Endothelial cell (in vitro differentiated cells): ENCODE measurements around the gene SP140L. TPM values are rescaled to one million over a fixed set of nuclear protein-coding genes. Genes with fewer than 3 reads are reported as not detected.
"Not testable (repeated sequence)": the region's sequence is repeated elsewhere in the genome, so short reads cannot be mapped to it uniquely, and the experiment has no call there.

Experiments used
- DNase-seq: peaks from one replicate; pipeline ENCODE4 v3.0.0; 2021; ENCODE audit warnings: low spot score
- H3K27ac Mint-ChIP-seq: one replicate; pipeline ENCODE4 v1.8.0; 2021; ENCODE audit warnings: mixed read lengths, inconsistent platforms; ENCODE audit not compliant: unreplicated experiment
- H3K27me3 Mint-ChIP-seq: one replicate; pipeline ENCODE4 v1.8.0; 2021; ENCODE audit warnings: mild to moderate bottlenecking, moderate library complexity, mixed read lengths, inconsistent platforms; ENCODE audit not compliant: unreplicated experiment
- H3K36me3 Mint-ChIP-seq: one replicate; pipeline ENCODE4 v1.8.0; 2021; ENCODE audit warnings: mild to moderate bottlenecking, low read depth, mixed read lengths, inconsistent platforms; ENCODE audit not compliant: unreplicated experiment
- H3K4me1 Mint-ChIP-seq: one replicate; pipeline ENCODE4 v1.8.0; 2021; ENCODE audit warnings: mild to moderate bottlenecking, mixed read lengths, inconsistent platforms; ENCODE audit not compliant: unreplicated experiment
- H3K4me3 Mint-ChIP-seq: one replicate; pipeline ENCODE4 v1.8.0; 2021; ENCODE audit warnings: mild to moderate bottlenecking, mixed read lengths, inconsistent platforms; ENCODE audit not compliant: unreplicated experiment
- H3K9me3 Mint-ChIP-seq: one replicate; pipeline ENCODE4 v1.8.0; 2021; ENCODE audit warnings: mixed read lengths, inconsistent platforms; ENCODE audit not compliant: unreplicated experiment
- CTCF ChIP-seq: fragments of 200-600 bp; sonication (generic); IDR thresholded peaks from one replicate; pipeline ENCODE4 v1.5.0; 2021; ENCODE audit warnings: antibody characterized with exemption; ENCODE audit not compliant: unreplicated experiment
- total RNA-seq: library from RNA; stranded (reverse); fragmentation: NEBNext Ultra II Directional; extraction: Animal tissue kit (Norgen Biotek cat#: 25700); gene quantifications from one replicate; pipeline ENCODE4 v1.2.1, GENCODE V29; 2021; ENCODE audit not compliant: unreplicated experiment

SP140L gene
- total RNA-seq, 1 donor from 2014 or later, result 1.1 TPM

- peak; percentile 11 for DNase-seq
- peaks cover 2% of the 10 kb centered on the region for H3K27me3 Mint-ChIP-seq
Measured at GRCh38 chr2:230383453-230383852, 56.5 kb downstream of the SP140L start.

GRCh38 chr2:230384986-230385385, 58.0 kb downstream of the SP140L start:
- no peak overlapping the region for H3K27ac Mint-ChIP-seq
- H3K27me3 Mint-ChIP-seq, result no peaks in the 10 kb centered on the region
- no peaks in the 10 kb centered on the region for H3K9me3 Mint-ChIP-seq
- peaks cover 10% of the 10 kb centered on the region for H3K4me1 Mint-ChIP-seq
- H3K36me3 Mint-ChIP-seq, result no peaks in the 10 kb centered on the region
- no peak for TF ChIP-seq CTCF
- no peak for DNase-seq
- no peak overlapping the region for H3K4me3 Mint-ChIP-seq

More at GRCh38 chr2:230383453-230383852, 56.5 kb downstream of the SP140L start:
- no peak for TF ChIP-seq CTCF
- no peak overlapping the region for H3K4me3 Mint-ChIP-seq
- no peaks in the 10 kb centered on the region for H3K36me3 Mint-ChIP-seq
- H3K4me1 Mint-ChIP-seq, result peaks cover 10% of the 10 kb centered on the region
- H3K9me3 Mint-ChIP-seq, result no peaks in the 10 kb centered on the region
- no peak overlapping the region for H3K27ac Mint-ChIP-seq

GRCh38 chr2:230394301-230394700, 67.3 kb downstream of the SP140L start:
- no peaks in the 10 kb centered on the region for H3K4me1 Mint-ChIP-seq
- DNase-seq, result no peak
- TF ChIP-seq CTCF, result no peak
- H3K27ac Mint-ChIP-seq, result no peak overlapping the region
- H3K4me3 Mint-ChIP-seq, result no peak overlapping the region
- no peaks in the 10 kb centered on the region for H3K9me3 Mint-ChIP-seq
- H3K36me3 Mint-ChIP-seq, result no peaks in the 10 kb centered on the region
- H3K27me3 Mint-ChIP-seq, result peaks cover 1% of the 10 kb centered on the region

- H3K27me3 Mint-ChIP-seq, H3K36me3 Mint-ChIP-seq: not testable (repeated sequence)
Measured at GRCh38 chr2:230398698-230399097, 71.7 kb downstream of the SP140L start.

GRCh38 chr2:230400041-230400440, 73.0 kb downstream of the SP140L start:
- Mint-ChIP-seq H3K27me3 (peaks cover 1% of the 10 kb centered on the region), H3K4me1 (no peaks in the 10 kb centered on the region)
- no peak for DNase-seq

More at GRCh38 chr2:230398698-230399097, 71.7 kb downstream of the SP140L start:
- H3K27ac Mint-ChIP-seq, DNase-seq, H3K9me3 Mint-ChIP-seq, H3K4me1 Mint-ChIP-seq, H3K4me3 Mint-ChIP-seq: not testable (repeated sequence)

More at GRCh38 chr2:230400041-230400440, 73.0 kb downstream of the SP140L start:
- no peaks in the 10 kb centered on the region for H3K36me3 Mint-ChIP-seq
- H3K9me3 Mint-ChIP-seq, result no peaks in the 10 kb centered on the region
- H3K27ac Mint-ChIP-seq, result no peak overlapping the region
- H3K4me3 Mint-ChIP-seq, result no peak overlapping the region
- TF ChIP-seq CTCF, result no peak
